K562 (cell line): ENCODE results near the gene TSSK2. TPM values are rescaled to one million over a fixed set of nuclear protein-coding genes. Genes with fewer than 3 reads are reported as not detected.

ENCODE experiments used
- ATF3 ChIP-seq, 2 experiments: fragments of 450-650 bp in 1 of 2; sonication (generic) in 1 of 2; formaldehyde crosslinking in 1 of 2; IDR thresholded peaks in 1 of 2; conservative IDR thresholded peaks in 1 of 2; 2 replicates each; pipeline versions ENCODE4 v1.6.1 to v1.8.1; 2016 to 2023; ENCODE audit warnings: mild to moderate bottlenecking in 2 of 2, moderate library complexity in 2 of 2, inconsistent platforms in 1 of 2, missing genetic modification reagents in 1 of 2
- CHCHD3 ChIP-seq: fragments of 250-450 bp; sonication (Bioruptor Pico); IDR thresholded peaks from 2 replicates; pipeline ENCODE4 v2.1.2; 2022; ENCODE audit warnings: mild to moderate bottlenecking
- CHD2 ChIP-seq: IDR thresholded peaks from 2 replicates; pipeline ENCODE4 v1.6.1; 2011; ENCODE audit warnings: low read depth, low read length
- CREB1 ChIP-seq, 2 experiments: sonication (generic) in 1 of 2; formaldehyde crosslinking in 1 of 2; IDR thresholded peaks; 2 replicates each; pipeline versions ENCODE4 v1.6.1 to v1.8.0; 2012 to 2022; ENCODE audit warnings: inconsistent platforms in 1 of 2, mild to moderate bottlenecking in 1 of 2, missing genetic modification reagents in 1 of 2, moderate library complexity in 1 of 2
- EHMT2 ChIP-seq: fragments of 450-650 bp; IDR thresholded peaks from 2 replicates; pipeline ENCODE4 v1.6.1; 2018; ENCODE audit warnings: antibody characterized with exemption
- ERF ChIP-seq: fragments of 450-650 bp; formaldehyde crosslinking; IDR thresholded peaks from 2 replicates; pipeline ENCODE4 v1.4.0; 2020; ENCODE audit warnings: mild to moderate bottlenecking, mixed read lengths
- ESRRB ChIP-seq: fragments of 250-450 bp; sonication (Bioruptor Pico); IDR thresholded peaks from 2 replicates; pipeline ENCODE4 v1.5.0; 2020; ENCODE audit warnings: mild to moderate bottlenecking, moderate library complexity, borderline replicate concordance
- FOSL1 ChIP-seq: fragments of 200-800 bp; sonication (Bioruptor generic); conservative IDR thresholded peaks from 2 replicates; pipeline ENCODE4 v1.6.1; 2016; ENCODE audit warnings: missing genetic modification characterization, missing compliant biosample characterization
- NCOA6 ChIP-seq: fragments of 450-650 bp; IDR thresholded peaks from 2 replicates; pipeline ENCODE4 v1.6.1; 2017; ENCODE audit warnings: mild to moderate bottlenecking
- NFE2 ChIP-seq: IDR thresholded peaks from 2 replicates; pipeline ENCODE4 v1.6.1; 2014; ENCODE audit warnings: antibody characterized with exemption, low read depth
- PHB ChIP-seq: fragments of 250-450 bp; sonication (Bioruptor Pico); IDR thresholded peaks from 2 replicates; pipeline ENCODE4 v1.5.0; 2021
- SMARCA4 ChIP-seq: fragments of 450-650 bp; IDR thresholded peaks from 2 replicates; pipeline ENCODE4 v1.6.1; 2016
- TAF9B ChIP-seq: fragments of 450-650 bp; IDR thresholded peaks from 2 replicates; pipeline ENCODE4 v1.6.1; 2018; ENCODE audit warnings: mild to moderate bottlenecking; ENCODE audit not compliant: partially characterized antibody
- TOE1 ChIP-seq, 2 experiments: fragments of 450-650 bp in 1 of 2; sonication (generic) in 1 of 2; formaldehyde crosslinking in 1 of 2; IDR thresholded peaks; 2 replicates each; pipeline versions ENCODE4 v1.7.1 to v1.8.0; 2016 to 2022; ENCODE audit warnings: borderline replicate concordance in 2 of 2, mild to moderate bottlenecking in 2 of 2, antibody characterized with exemption in 1 of 2, inconsistent platforms in 1 of 2, low read depth in 1 of 2, missing genetic modification reagents in 1 of 2, moderate library complexity in 1 of 2
- ZNF239 ChIP-seq: fragments of 250-450 bp; sonication (Bioruptor Pico); IDR thresholded peaks from 2 replicates; pipeline ENCODE4 v1.4.0; 2020; ENCODE audit warnings: mild to moderate bottlenecking
- ZNF561 ChIP-seq: fragments of 450-650 bp; formaldehyde crosslinking; conservative IDR thresholded peaks from 2 replicates; pipeline ENCODE4 v1.4.0; 2020; ENCODE audit warnings: mild to moderate bottlenecking, moderate library complexity
- ZNF57 ChIP-seq: fragments of 450-650 bp; formaldehyde crosslinking; IDR thresholded peaks from 2 replicates; pipeline ENCODE4 v1.4.0; 2020; ENCODE audit warnings: mild to moderate bottlenecking, moderate library complexity
- polyA plus RNA-seq, 8 experiments: library from polyadenylated mRNA; depleted of rRNA in 4 of 8; stranded (reverse) in 5 of 8; unstranded in 3 of 8; fragments of >200 nt; fragmentation: Nextera tagmentation in 2 of 8; fragmentation: Illumina TruSeq in 1 of 8; extraction: Ambion mirVana in 2 of 8; extraction: Trizol in 1 of 8; gene quantifications; 2 replicates each; pipeline versions ENCODE4 v1.2.1 to v1.2.3, GENCODE V29; 2011 to 2014; ENCODE audit warnings: inconsistent platforms in 1 of 8, missing spikeins in 1 of 8
- total RNA-seq, 7 experiments: library from RNA; depleted of rRNA in 6 of 7; stranded (reverse); fragments of >200 nt in 6 of 7; fragmentation: Illumina TruSeq in 2 of 7; extraction: Trizol in 2 of 7; gene quantifications; 2 replicates each; pipeline versions ENCODE4 v1.2.1 to v1.2.3, GENCODE V29; 2011 to 2021; ENCODE audit warnings: low replicate concordance in 1 of 7
- TF ChIP-seq, protein P1 (sequence below): fragments of 250-450 bp; sonication (Bioruptor Pico); IDR thresholded peaks from 2 replicates; pipeline ENCODE4 v1.4.0; 2020; ENCODE audit warnings: mild to moderate bottlenecking, moderate library complexity, borderline replicate concordance
- TF ChIP-seq, protein P2 (sequence below): fragments of 150-350 bp; conservative IDR thresholded peaks from 2 replicates; pipeline ENCODE4 v1.6.1; 2014; ENCODE audit warnings: low read length

Gene TSSK2
- total and polyA plus RNA-seq, 9 of the 15 experiments (the other 6 are each of a cell fraction or from before 2014, with no cell fraction given): 0.04 TPM; not detected in 8

DNA sequence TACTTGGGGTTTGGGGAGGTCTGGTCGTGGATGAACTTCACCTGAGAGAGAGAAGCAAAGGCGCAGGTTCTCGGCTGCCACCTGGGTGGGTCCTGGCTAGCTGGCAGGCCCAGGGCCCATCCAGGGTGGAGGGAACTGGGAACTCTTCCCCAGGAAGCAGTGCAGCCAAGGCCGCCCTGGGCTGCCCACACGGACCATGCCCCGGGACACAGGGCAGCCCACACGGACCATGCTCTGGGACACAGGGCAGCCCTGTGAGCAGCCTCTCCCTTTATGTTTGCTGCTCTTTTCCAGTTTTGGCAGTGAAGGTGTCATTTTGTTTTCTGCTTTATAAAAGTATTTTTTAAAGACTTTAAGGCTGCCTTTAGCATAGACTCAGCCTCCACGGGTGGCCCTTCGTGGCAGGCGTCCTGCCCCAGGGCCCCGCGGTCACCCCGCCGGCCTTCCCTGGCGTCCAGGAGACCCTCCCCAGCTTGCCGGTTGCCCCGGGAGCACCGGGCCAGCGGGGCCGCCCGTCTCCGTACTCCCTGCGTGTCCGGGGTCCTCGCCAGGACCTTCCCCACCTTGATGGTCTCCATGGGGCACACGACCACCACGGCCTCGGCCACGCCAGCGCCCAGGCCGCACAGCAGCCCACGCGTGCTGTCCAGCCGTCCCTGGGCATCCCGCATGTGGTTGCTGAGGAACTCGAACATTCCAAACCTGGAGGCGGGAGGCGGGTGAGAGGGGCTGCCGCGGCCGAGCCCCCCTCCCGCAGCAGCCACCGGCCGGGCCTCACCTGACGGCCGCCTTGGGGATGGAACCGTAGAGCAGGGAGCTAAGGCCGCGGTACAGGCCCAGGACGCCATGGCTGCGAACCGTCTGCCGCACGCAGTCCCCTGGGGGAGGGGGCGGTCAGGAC is 46.3 kb downstream of the TSSK2 start (continued):
- TF ChIP-seq, protein P1, sequence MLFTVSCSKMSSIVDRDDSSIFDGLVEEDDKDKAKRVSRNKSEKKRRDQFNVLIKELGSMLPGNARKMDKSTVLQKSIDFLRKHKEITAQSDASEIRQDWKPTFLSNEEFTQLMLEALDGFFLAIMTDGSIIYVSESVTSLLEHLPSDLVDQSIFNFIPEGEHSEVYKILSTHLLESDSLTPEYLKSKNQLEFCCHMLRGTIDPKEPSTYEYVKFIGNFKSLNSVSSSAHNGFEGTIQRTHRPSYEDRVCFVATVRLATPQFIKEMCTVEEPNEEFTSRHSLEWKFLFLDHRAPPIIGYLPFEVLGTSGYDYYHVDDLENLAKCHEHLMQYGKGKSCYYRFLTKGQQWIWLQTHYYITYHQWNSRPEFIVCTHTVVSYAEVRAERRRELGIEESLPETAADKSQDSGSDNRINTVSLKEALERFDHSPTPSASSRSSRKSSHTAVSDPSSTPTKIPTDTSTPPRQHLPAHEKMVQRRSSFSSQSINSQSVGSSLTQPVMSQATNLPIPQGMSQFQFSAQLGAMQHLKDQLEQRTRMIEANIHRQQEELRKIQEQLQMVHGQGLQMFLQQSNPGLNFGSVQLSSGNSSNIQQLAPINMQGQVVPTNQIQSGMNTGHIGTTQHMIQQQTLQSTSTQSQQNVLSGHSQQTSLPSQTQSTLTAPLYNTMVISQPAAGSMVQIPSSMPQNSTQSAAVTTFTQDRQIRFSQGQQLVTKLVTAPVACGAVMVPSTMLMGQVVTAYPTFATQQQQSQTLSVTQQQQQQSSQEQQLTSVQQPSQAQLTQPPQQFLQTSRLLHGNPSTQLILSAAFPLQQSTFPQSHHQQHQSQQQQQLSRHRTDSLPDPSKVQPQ (CRISPR knock-in tag): 0 out of 2 replicates have a peak, but pooled peaks have one; percentile 16
- no peak for TF ChIP-seq ERF (CRISPR knock-in tag)
- no peak for TF ChIP-seq NFE2
- peak; percentile 6; the same call in 1 of the 2 replicates for TF ChIP-seq ZNF239 (CRISPR knock-in tag)
- TF ChIP-seq CHCHD3 (CRISPR knock-in tag): 0 out of 2 replicates have a peak, but pooled peaks have one; percentile 19
- TF ChIP-seq TOE1 (IDR thresholded peaks at IDR 0.05; ENCODE audit: borderline replicate concordance): no peak
- TF ChIP-seq TOE1 (CRISPR knock-in tag; IDR thresholded peaks at IDR 0.05; ENCODE audit: borderline replicate concordance, low read depth): no peak
- no peak for TF ChIP-seq ZNF561 (CRISPR knock-in tag)
- no peak for TF ChIP-seq CREB1 (IDR thresholded peaks at IDR 0.05)
- no peak for TF ChIP-seq CREB1 (CRISPR knock-in tag; IDR thresholded peaks at IDR 0.05)
- TF ChIP-seq FOSL1 (tag): no peak
- TF ChIP-seq SMARCA4: no peak
- peak; percentile 91 for TF ChIP-seq PHB (CRISPR knock-in tag)
- TF ChIP-seq CHD2: 0 out of 2 replicates have a peak, but pooled peaks have one; percentile 28
- no peak for TF ChIP-seq EHMT2
- TF ChIP-seq TAF9B: no peak
- no peak for TF ChIP-seq NCOA6
- TF ChIP-seq, protein P2, sequence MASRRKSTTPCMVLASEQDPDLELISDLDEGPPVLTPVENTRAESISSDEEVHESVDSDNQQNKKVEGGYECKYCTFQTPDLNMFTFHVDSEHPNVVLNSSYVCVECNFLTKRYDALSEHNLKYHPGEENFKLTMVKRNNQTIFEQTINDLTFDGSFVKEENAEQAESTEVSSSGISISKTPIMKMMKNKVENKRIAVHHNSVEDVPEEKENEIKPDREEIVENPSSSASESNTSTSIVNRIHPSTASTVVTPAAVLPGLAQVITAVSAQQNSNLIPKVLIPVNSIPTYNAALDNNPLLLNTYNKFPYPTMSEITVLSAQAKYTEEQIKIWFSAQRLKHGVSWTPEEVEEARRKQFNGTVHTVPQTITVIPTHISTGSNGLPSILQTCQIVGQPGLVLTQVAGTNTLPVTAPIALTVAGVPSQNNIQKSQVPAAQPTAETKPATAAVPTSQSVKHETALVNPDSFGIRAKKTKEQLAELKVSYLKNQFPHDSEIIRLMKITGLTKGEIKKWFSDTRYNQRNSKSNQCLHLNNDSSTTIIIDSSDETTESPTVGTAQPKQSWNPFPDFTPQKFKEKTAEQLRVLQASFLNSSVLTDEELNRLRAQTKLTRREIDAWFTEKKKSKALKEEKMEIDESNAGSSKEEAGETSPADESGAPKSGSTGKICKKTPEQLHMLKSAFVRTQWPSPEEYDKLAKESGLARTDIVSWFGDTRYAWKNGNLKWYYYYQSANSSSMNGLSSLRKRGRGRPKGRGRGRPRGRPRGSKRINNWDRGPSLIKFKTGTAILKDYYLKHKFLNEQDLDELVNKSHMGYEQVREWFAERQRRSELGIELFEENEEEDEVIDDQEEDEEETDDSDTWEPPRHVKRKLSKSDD: no peak
- TF ChIP-seq ESRRB (CRISPR knock-in tag): no peak
- TF ChIP-seq ATF3 (IDR thresholded peaks at IDR 0.05): no peak
- no peak for TF ChIP-seq ATF3 (CRISPR knock-in tag; conservative IDR thresholded peaks at IDR 0.05)
- TF ChIP-seq ZNF57 (CRISPR knock-in tag): no peak
